Measurements from ENCODE around the gene CNGA2.
A peak's percentile ranks its signal among the peaks of the same experiment; 100 is the strongest.

Gene CNGA2

GRCh38 chrX:151753313-151754046 is 18.9 kb downstream of the CNGA2 start:
- peak; percentile 27 for DNase-seq (ENCODE audit: low spot score)

DNA sequence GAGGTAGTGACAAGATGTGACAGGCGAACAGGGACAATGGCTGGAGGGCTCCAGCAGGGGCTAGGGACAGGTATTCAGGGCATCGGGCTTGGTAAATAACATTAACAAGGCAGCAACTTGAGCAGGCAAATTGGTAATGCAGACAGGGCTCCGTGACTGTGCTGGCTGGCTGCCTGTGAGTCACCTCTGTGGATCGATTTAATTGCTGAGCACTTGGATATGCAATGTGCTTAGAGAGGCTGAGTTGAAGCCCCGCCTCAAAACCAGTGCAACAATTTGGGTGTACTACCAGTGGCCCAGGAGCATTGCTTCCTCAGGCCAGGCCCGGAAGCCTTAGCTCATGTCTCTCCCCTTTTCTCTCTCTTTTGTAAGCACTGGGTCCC is 19.5 kb downstream of the CNGA2 start:
- DNase-seq (ENCODE audit: low spot score): no peak

DNA sequence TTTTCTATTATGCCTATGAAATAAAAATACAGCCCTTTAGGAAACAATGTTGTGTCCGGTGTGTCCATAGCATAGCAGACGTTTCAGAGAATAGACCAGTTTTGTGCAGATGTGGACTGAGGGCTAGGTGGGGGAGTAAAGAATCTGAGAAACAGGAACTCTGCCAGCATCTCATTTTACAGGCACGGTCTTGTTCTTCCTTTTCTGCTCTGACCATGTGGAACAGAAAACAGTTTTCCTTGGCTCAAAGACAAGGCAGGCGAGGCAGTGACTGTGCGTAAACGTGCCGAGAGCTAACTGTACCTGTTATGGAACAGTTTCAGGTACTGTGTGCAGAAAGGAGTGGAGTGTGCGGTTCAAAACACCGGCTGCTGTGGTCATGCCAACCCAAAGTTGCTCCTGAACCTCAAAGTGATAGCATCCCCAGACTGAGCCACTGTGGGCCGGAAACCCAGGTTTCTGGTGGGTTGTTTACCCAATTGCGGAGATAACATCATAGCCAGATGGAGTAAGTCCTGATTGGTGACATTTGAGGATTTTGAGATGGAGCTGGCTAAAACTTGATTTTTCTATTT is 20.2 kb downstream of the CNGA2 start:
- no peak for DNase-seq (ENCODE audit: low spot score)

DNA sequence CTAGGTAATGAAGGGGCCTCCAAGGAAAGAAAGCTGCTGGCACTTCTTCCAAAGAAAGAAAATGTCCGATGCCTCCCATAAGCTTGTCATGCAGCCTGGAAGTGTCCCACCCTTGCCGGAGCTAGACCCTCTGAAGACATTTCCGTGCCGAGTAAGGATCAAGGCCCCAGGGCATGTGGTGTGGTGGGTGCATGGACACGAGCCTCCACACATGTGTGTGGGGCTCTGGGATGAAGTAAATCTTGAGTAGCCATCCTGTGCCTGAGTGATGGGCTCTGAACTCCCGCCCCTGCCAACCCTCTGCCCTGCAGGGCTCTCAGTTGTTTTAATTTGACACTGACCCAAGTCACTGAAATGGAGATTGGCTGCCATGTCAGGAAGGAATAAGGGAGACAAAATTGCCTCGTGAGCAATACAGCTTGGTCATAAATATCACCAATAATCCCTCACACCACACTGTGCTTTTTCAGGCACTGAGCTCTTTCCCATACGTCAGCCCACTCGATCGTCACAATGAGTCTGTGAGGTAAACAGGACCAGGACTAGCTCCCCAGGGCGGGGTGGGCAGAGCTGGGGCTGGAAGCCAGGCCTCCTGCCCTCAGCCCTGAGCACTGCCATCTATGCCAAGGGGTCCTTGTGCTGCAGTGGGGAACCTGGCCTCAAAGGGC is 24.6 kb downstream of the CNGA2 start:
- DNase-seq (ENCODE audit: low spot score): no peak

DNA sequence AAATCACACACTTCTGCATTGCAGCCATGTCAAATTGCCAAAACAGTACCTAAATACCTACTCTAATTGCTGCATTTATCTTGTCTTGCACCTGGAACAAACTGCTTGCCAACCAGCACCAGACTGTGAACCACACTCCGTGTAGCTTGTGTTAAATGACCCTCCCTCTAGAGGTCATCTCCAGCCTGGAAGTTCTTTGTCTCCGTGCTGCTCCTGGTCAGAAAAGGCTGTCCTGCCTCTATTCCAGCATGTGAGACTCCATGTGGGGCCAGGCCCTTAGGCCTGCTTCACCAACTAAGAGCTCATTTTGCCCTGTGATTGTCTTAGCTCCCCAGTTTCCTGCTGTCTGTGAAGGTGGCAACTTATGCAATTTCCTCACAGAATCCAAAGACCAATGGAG is 28.3 kb downstream of the CNGA2 start:
- no peak for DNase-seq (ENCODE audit: low spot score)

DNA sequence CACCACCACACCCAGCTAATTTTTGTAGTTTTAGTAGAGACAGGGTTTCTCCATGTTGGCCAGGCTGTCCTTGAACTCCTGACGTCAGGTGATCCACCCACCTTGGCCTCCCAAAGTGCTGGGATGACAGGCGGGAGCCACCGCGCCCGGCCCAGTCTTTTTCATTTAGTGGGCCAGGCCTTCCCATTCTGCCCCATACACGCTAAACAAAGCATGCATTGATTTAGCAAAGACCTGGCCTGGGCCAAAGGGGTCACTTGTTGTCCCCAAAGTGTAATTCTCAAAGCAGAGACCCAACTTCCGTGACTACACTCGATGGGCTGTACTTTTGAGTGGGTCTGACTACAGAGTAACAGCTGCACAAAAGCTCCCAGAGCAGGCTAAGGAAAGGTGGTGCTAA is 29.2 kb downstream of the CNGA2 start:
- DNase-seq (ENCODE audit: low spot score): no peak

DNA sequence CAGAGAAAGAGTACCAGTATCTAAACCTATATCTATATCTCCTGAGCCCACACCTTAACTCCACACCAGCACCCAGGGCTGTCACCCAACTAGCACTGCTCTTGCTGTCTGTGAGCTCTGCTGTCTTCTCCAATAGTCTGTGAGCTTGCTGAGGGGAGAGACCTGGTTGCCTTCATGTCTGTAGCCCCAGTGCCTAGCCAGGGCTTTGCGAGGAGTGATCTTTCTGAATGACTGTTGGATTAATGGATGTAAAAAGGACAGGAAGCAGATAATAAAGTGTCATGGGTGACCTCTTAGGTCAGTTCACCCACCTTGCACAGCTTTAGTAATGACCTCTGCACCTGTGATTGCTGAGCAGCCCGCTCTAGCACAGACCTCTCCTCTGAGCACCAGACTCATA is 30.5 kb downstream of the CNGA2 start:
- no peak for DNase-seq (ENCODE audit: low spot score)

GRCh38 chrX:151771726-151772125 is 37.2 kb downstream of the CNGA2 start:
- DNase-seq (ENCODE audit: low spot score): no peak

- DNase-seq (ENCODE audit: low spot score): no peak
Measured at GRCh38 chrX:151773434-151773833, 38.9 kb downstream of the CNGA2 start.

GRCh38 chrX:151774421-151774820 is 39.9 kb downstream of the CNGA2 start:
- DNase-seq (ENCODE audit: low spot score): no peak

DNA sequence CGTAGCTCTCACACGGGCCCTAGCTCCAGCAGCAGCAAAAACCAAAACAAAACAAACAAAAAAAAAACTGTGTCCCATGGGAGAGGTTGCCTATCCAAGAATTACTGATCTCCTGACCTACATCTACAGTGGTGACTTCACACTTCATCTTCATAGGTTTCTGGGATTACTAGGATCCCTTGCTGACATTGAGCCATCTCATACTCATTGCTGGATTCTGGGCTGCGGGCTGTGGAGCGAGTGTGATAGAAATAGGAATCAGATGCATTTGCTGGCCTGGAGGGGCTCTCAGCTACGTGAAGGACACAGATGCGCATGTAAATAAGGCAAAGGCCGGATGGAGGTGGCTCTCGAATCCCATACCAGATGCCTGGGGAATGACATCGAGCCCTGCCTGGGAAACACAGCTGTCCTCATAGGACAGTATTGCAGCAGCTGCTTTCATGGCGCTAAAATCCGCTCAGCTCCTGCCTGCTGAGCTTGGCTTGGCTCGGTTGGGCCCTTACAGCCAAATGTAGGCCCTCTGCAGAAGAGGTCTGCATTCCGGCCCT is 41.7 kb downstream of the CNGA2 start:
- DNase-seq (ENCODE audit: low spot score): no peak

- DNase-seq (ENCODE audit: low spot score): no peak
Measured at GRCh38 chrX:151776936-151777335, 42.4 kb downstream of the CNGA2 start.

GRCh38 chrX:151779258-151779657 is 44.7 kb downstream of the CNGA2 start:
- DNase-seq (ENCODE audit: low spot score): no peak

GRCh38 chrX:151780621-151781020 is 46.1 kb downstream of the CNGA2 start:
- DNase-seq (ENCODE audit: low spot score): no peak

- no peak for DNase-seq (ENCODE audit: low spot score)
Measured at GRCh38 chrX:151789179-151789800, 54.7 kb downstream of the CNGA2 start.

GRCh38 chrX:151790481-151791160 is 56.1 kb downstream of the CNGA2 start:
- DNase-seq (ENCODE audit: low spot score): no peak

DNA sequence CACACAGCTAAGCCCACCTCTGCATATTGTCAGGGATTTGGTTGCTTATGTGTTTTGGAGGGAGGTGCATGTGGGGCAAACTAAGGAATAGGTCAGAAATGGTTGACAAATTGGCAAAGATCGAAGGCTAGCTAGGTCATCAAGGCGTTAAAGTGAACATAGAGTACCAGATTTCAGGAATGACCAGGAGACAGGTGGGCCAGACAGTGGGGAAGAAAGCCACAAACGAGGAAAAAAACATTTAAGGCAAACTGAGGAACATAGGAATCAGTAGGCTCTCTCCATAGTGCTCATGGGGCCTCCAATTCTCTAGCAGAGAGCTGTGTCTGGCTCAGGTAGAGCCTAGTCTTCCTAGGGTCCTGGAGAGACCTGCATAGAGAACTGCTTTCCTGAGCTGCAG is 57.4 kb downstream of the CNGA2 start:
- DNase-seq (ENCODE audit: low spot score): no peak

DNA sequence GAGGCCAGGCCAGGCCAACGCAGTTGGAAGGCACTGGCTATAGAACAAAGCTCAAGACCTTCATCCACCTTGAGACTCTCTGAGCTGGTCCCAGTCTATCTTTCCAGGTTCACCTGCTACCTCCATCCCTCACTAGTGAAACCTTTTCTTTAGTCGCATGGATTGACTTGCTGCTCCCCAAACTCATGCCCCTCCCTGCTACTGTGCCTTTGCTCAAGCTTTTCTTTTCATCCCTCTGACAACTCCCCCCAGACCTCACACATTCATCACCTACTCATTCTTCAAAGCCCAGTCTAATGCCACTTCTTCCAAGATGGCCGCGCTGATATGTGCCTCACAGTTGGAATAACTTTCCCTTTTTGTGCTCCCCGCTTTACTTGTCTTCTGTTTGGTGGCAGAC is 58.0 kb downstream of the CNGA2 start:
- DNase-seq (ENCODE audit: low spot score): no peak

DNA sequence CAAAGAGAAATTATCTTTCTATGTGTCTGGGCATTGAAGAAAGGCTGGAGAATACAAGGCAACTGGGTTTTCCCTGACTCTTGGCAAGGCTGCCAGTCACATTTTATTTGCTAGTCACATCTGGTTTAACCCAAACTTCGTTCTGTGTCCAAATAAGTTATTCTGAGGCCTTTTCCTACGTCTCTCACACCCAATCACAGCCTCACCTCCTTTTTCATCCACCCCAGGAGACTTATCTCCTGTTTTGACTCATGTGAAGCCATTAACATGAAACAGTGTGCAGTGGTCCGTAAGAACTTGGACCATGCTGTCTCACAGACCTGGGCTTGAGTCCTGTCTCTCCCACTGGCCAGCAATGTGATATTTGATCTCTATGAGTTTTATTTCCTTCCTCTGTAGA is 59.3 kb downstream of the CNGA2 start:
- DNase-seq (ENCODE audit: low spot score): no peak

Data from germinal center (tissue), 1 donor.